Suppressor macrophage treated with lipopolysaccharide for 1 hour (primary cell): ENCODE results near the gene FBRS.
"Not testable (repeated sequence)": the region's sequence is repeated elsewhere in the genome, so short reads cannot be mapped to it uniquely, and the experiment has no call there.

ENCODE experiments used
- DNase-seq, 3 donors: peaks; one replicate each; pipeline ENCODE4 v3.0.0-alpha.2; 2020 to 2022

FBRS gene

GRCh38 chr16:30657866-30658730 is at the start of gene FBRS:
FBRS (plus strand) TSS chr16:30658431; CDS start chr16:30659519, 1,088 bp downstream.
- DNase-seq = peak; percentile 100

- DNase-seq = peak in 1 of 3 donors; percentile 21
These were observed 49.0 kb upstream of the FBRS start for GRCh38 chr16:30609002-30609925.

GRCh38 chr16:30609926-30610839 is 48.0 kb upstream of the FBRS start, which contains the start of gene ZNF689:
ZNF689 (minus strand) TSS chr16:30610389; CDS start chr16:30610041, 348 bp downstream.
- DNase-seq = peak; percentile 95 to 99 (median 98)

- peak; percentile 78 to 86 (median 81) for DNase-seq
These were observed 42.7 kb upstream of the FBRS start for GRCh38 chr16:30615358-30616091.

GRCh38 chr16:30619202-30619601 is 39.0 kb upstream of the FBRS start:
- DNase-seq = peak in 1 of 3 donors; percentile 15

GRCh38 chr16:30619638-30620037 is 38.6 kb upstream of the FBRS start:
- no peak for DNase-seq

GRCh38 chr16:30620169-30620568 is 38.1 kb upstream of the FBRS start:
- no peak for DNase-seq

GRCh38 chr16:30621765-30622164 is 36.5 kb upstream of the FBRS start:
- no peak for DNase-seq

GRCh38 chr16:30622455-30623032 is 35.7 kb upstream of the FBRS start:
- DNase-seq = no peak

GRCh38 chr16:30623536-30624283 is 34.5 kb upstream of the FBRS start:
- DNase-seq = peak; percentile 41 to 71 (median 71)

GRCh38 chr16:30626236-30626635 is 32.0 kb upstream of the FBRS start:
- DNase-seq = no peak

GRCh38 chr16:30628628-30629540 is 29.3 kb upstream of the FBRS start:
- DNase-seq = peak; percentile 83 to 91 (median 89)

GRCh38 chr16:30632454-30632853 is 25.8 kb upstream of the FBRS start:
- not testable (repeated sequence) for DNase-seq

- no peak for DNase-seq
These were observed 24.7 kb upstream of the FBRS start for GRCh38 chr16:30633526-30633925.

GRCh38 chr16:30636599-30636998 is 21.6 kb upstream of the FBRS start:
- DNase-seq = no peak

GRCh38 chr16:30637139-30637538 is 21.1 kb upstream of the FBRS start:
- DNase-seq = not testable (repeated sequence)

GRCh38 chr16:30637944-30638343 is 20.3 kb upstream of the FBRS start:
- peak; percentile 63 to 80 (median 70) for DNase-seq

GRCh38 chr16:30641378-30641982 is 16.8 kb upstream of the FBRS start:
- no peak for DNase-seq
